GM18520 (cell line): ENCODE measurements around the gene KCNMB3.

Source experiments
- ATAC-seq: cut with Tn5 transposase; IDR thresholded peaks from one replicate; pipeline ENCODE4 v1.9.1; 2021; ENCODE audit not compliant: unreplicated experiment

KCNMB3 gene

DNA sequence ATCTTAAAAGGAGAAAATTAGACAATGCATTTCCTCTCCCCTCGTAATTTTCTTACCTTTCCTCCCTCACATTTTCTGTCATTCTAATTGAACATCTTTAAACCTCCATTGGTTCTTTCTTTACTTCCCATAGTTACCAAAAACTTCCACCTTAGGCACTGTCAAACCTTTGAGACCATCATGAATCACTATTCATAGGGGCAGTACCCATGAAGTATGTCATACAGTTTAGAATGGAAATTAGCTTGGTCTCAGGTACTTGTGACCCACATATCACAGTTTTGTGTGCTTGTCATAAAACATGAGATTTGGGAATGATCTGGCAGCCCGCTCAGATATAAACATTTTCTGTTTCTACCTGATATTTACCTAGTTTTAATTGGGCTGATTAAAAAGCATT is 50.1 kb downstream of the KCNMB3 start:
- no peak for ATAC-seq

DNA sequence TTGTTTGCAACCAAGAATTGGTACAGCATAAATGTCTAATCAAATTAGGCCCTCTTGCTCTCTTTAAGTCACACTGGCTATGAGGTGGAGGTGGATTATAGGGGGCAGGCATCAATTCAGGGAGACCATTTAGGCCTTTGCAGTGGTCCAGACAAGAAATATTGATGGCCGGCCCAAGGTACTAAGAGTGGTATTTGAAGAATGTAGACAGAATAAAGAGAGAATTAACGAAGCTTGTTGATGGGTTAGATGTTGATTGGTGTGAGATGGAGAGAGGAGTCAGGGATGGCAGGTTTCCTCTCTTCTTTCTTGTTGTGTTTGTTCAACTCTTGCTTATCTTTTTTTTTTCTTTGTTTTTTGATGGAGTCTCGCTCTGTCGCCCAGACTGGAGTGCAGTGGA is 54.2 kb downstream of the KCNMB3 start:
- ATAC-seq, result no peak

DNA sequence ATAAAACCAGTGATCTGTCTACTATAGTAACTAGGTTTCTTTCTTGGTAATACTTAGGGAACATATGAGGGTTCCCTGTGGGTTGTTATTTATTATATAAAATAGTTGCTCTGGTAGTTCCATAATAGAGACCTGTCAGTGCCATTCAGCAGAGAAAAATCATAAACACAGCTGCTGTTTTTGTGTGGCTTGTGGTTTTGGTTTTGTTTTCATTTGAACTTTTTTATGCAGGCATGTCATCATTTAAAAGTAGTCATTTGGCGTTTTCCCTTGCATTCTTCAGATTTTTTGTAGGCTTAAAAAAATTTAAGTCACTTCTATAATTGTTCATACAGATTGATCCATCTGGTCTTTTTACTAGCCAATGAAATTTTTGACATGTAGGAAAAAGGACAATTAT is 54.8 kb downstream of the KCNMB3 start:
- ATAC-seq, result peak; percentile 87

DNA sequence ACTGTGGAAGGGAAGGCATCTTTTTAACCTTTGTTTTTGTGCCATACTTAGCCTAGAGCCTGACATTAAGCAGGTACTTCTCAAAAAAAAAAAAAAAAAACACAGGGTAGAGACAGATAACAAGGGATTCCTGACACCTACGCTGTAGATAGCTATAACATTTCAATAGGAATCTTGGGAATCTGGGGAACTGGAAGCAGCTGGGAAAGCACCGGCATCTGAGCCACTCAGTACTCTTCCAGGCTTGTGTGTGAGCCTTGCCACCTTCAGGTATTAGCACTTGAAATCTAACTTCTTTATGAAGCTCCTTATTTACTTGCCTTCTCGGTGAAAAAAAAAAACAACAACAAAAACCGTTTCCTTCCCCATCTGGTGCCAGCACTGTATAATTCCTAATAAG is 56.0 kb downstream of the KCNMB3 start:
- ATAC-seq, result no peak
